NCI-H1048 (cell line): ENCODE measurements around the gene PLEKHA4.
"Not testable (repeated sequence)": the region's sequence is repeated elsewhere in the genome, so short reads cannot be mapped to it uniquely, and the experiment has no call there.

Source experiments
- DNase-seq: peaks from one replicate; lab custom pipeline; 2025; lab: John Stamatoyannopoulos, UW

PLEKHA4 gene

GRCh38 chr19:48866692-48867091, 1.7 kb downstream of the PLEKHA4 start:
- DNase-seq: no peak

GRCh38 chr19:48862827-48863226, 5.6 kb downstream of the PLEKHA4 start:
- DNase-seq: no peak

GRCh38 chr19:48861313-48861712, 7.1 kb downstream of the PLEKHA4 start:
- no peak for DNase-seq

- no peak for DNase-seq
These were observed 8.5 kb downstream of the PLEKHA4 start for GRCh38 chr19:48859711-48860572.

- no peak for DNase-seq
These were observed 9.3 kb downstream of the PLEKHA4 start for GRCh38 chr19:48858984-48859710.

- DNase-seq: no peak
These were observed 11.5 kb downstream of the PLEKHA4 start for GRCh38 chr19:48856921-48857320.

- no peak for DNase-seq
These were observed 14.3 kb downstream of the PLEKHA4 start for GRCh38 chr19:48854103-48854502.

- DNase-seq: no peak
These were observed 14.9 kb downstream of the PLEKHA4 start for GRCh38 chr19:48853483-48853882.

GRCh38 chr19:48852292-48852691, 16.1 kb downstream of the PLEKHA4 start:
- no peak for DNase-seq

- DNase-seq: not testable (repeated sequence)
These were observed 21.8 kb downstream of the PLEKHA4 start for GRCh38 chr19:48846659-48847058.

- DNase-seq: no peak
These were observed 23.0 kb downstream of the PLEKHA4 start for GRCh38 chr19:48845384-48845783.

GRCh38 chr19:48844472-48844871, 23.9 kb downstream of the PLEKHA4 start:
- DNase-seq: no peak

- no peak for DNase-seq
These were observed 25.6 kb downstream of the PLEKHA4 start for GRCh38 chr19:48842789-48843162.

GRCh38 chr19:48841571-48841970, 26.8 kb downstream of the PLEKHA4 start:
- no peak for DNase-seq

GRCh38 chr19:48841047-48841446, 27.4 kb downstream of the PLEKHA4 start:
- no peak for DNase-seq

GRCh38 chr19:48837687-48838086, 30.7 kb downstream of the PLEKHA4 start:
- DNase-seq: no peak

- DNase-seq: peak; percentile 58
These were observed 31.3 kb downstream of the PLEKHA4 start for GRCh38 chr19:48837051-48837524.

GRCh38 chr19:48836089-48837017, 32.1 kb downstream of the PLEKHA4 start, which contains the start of gene HSD17B14:
Gene HSD17B14, minus strand, starts transcription at chr19:48836491. Its CDS starts 80 bp downstream, at chr19:48836411.
- no peak for DNase-seq

- DNase-seq: peak; percentile 61
These were observed 32.7 kb downstream of the PLEKHA4 start for GRCh38 chr19:48835734-48836088.

GRCh38 chr19:48833977-48834376, 34.4 kb downstream of the PLEKHA4 start:
- no peak for DNase-seq

- DNase-seq: no peak
These were observed 35.4 kb downstream of the PLEKHA4 start for GRCh38 chr19:48833049-48833448.

- DNase-seq: no peak
These were observed 37.5 kb downstream of the PLEKHA4 start for GRCh38 chr19:48830965-48831364.
